H9 (cell line): Measurements from ENCODE around the gene RFFL. TPM values are rescaled to one million over a fixed set of nuclear protein-coding genes. Genes with fewer than 3 reads are reported as not detected.

Experiments
- DNase-seq: peaks from one replicate; pipeline ENCODE4 v3.0.0-alpha.2; 2017
- H2AFZ ChIP-seq: one replicate; pipeline ENCODE4 v1.6.1; 2013; ENCODE audit warnings: mild to moderate bottlenecking, low read length, control low read depth, moderate library complexity
- H2AK5ac ChIP-seq: 2 replicates; pipeline ENCODE4 v1.6.1; 2013; ENCODE audit warnings: low read length, control low read depth, mixed read lengths; ENCODE audit not compliant: insufficient read length
- H2BK120ac ChIP-seq: one replicate; pipeline ENCODE4 v1.6.1; 2013; ENCODE audit warnings: low read depth, mild to moderate bottlenecking, low read length, control low read depth, inconsistent platforms; ENCODE audit not compliant: poor library complexity, severe bottlenecking
- H2BK12ac ChIP-seq: 2 replicates; pipeline ENCODE4 v1.6.1; 2013; ENCODE audit warnings: low read length, control low read depth, mixed read lengths, low read depth; ENCODE audit not compliant: insufficient read length
- H2BK15ac ChIP-seq: 2 replicates; pipeline ENCODE4 v1.6.1; 2013; ENCODE audit warnings: low read depth, low read length, control low read depth
- H2BK20ac ChIP-seq: one replicate; pipeline ENCODE4 v1.6.1; 2013; ENCODE audit warnings: low read depth, mild to moderate bottlenecking, low read length, control low read depth, inconsistent platforms; ENCODE audit not compliant: poor library complexity, severe bottlenecking
- H2BK5ac ChIP-seq: 2 replicates; pipeline ENCODE4 v1.6.1; 2013; ENCODE audit warnings: low read length, control low read depth, mixed read lengths; ENCODE audit not compliant: insufficient read length
- H3K14ac ChIP-seq: 2 replicates; pipeline ENCODE4 v1.6.1; 2013; ENCODE audit warnings: low read length, control low read depth; ENCODE audit not compliant: insufficient read depth
- H3K18ac ChIP-seq: 2 replicates; pipeline ENCODE4 v1.6.1; 2013; ENCODE audit warnings: low read depth, mild to moderate bottlenecking, mixed read lengths, low read length, control low read depth; ENCODE audit not compliant: insufficient read length
- H3K23ac ChIP-seq: 2 replicates; pipeline ENCODE4 v1.6.1; 2013; ENCODE audit warnings: low read length, control low read depth, mixed read lengths, low read depth; ENCODE audit not compliant: insufficient read length
- H3K23me2 ChIP-seq: 2 replicates; pipeline ENCODE4 v1.6.1; 2013; ENCODE audit warnings: low read depth, mild to moderate bottlenecking, mixed read lengths, low read length, control low read depth; ENCODE audit not compliant: insufficient read length, poor library complexity, severe bottlenecking
- H3K27ac ChIP-seq: 2 replicates; pipeline ENCODE4 v1.5.1; 2013; ENCODE audit warnings: low read length, control low read depth, mixed read lengths, low read depth; ENCODE audit not compliant: insufficient read length
- H3K27me3 ChIP-seq: 2 replicates; pipeline ENCODE4 v1.6.1; 2013; ENCODE audit warnings: low read length, control low read depth, inconsistent platforms; ENCODE audit not compliant: insufficient read depth
- H3K4ac ChIP-seq: 2 replicates; pipeline ENCODE4 v1.6.1; 2013; ENCODE audit warnings: low read depth, mild to moderate bottlenecking, control low read depth, inconsistent platforms, low read length, moderate library complexity
- H3K4me1 ChIP-seq: 2 replicates; pipeline ENCODE4 v1.6.1; 2013; ENCODE audit warnings: low read length, control low read depth, inconsistent platforms; ENCODE audit not compliant: insufficient read depth
- H3K4me2 ChIP-seq: 2 replicates; pipeline ENCODE4 v1.6.1; 2013; ENCODE audit warnings: low read length, control low read depth, mixed read lengths; ENCODE audit not compliant: insufficient read length, insufficient read depth
- H3K56ac ChIP-seq: 2 replicates; pipeline ENCODE4 v1.6.1; 2013; ENCODE audit warnings: low read depth, mild to moderate bottlenecking, mixed read lengths, low read length, control low read depth; ENCODE audit not compliant: insufficient read length
- H3K79me1 ChIP-seq: 2 replicates; pipeline ENCODE4 v1.6.1; 2013; ENCODE audit warnings: low read depth, mild to moderate bottlenecking, moderate library complexity, low read length, control low read depth, inconsistent platforms; ENCODE audit not compliant: insufficient read depth, poor library complexity, severe bottlenecking
- H3K79me2 ChIP-seq: 2 replicates; pipeline ENCODE4 v1.6.1; 2013; ENCODE audit warnings: low read length, control low read depth, inconsistent platforms; ENCODE audit not compliant: insufficient read depth
- H3K9ac ChIP-seq: 2 replicates; pipeline ENCODE4 v1.6.1; 2013; ENCODE audit warnings: low read length, control low read depth, mixed read lengths; ENCODE audit not compliant: insufficient read length; ENCODE audit errors: extremely low read depth
- H3K9me3 ChIP-seq: one replicate; pipeline ENCODE4 v1.6.1; 2013; ENCODE audit warnings: low read depth, low read length, inconsistent platforms; ENCODE audit not compliant: control insufficient read depth
- H3T11ph ChIP-seq: one replicate; pipeline ENCODE4 v1.6.1; 2013; ENCODE audit warnings: mild to moderate bottlenecking, low read length, control low read depth, inconsistent platforms
- H4K20me1 ChIP-seq: one replicate; pipeline ENCODE4 v1.6.1; 2013; ENCODE audit not compliant: control insufficient read depth, insufficient read length, insufficient read depth
- H4K5ac ChIP-seq: 2 replicates; pipeline ENCODE4 v1.6.1; 2013; ENCODE audit warnings: low read depth, mild to moderate bottlenecking, mixed read lengths, low read length, control low read depth; ENCODE audit not compliant: insufficient read length
- H4K8ac ChIP-seq: replicated peaks from 2 replicates; pipeline ENCODE4 v1.6.1; 2013; ENCODE audit warnings: low read length, control low read depth, mixed read lengths, low read depth; ENCODE audit not compliant: insufficient read length
- H4K91ac ChIP-seq: 2 replicates; pipeline ENCODE4 v1.6.1; 2013; ENCODE audit warnings: low read depth, mild to moderate bottlenecking, moderate library complexity, mixed read lengths, low read length, control low read depth; ENCODE audit not compliant: insufficient read length
- H3K27ac Mint-ChIP-seq, 3 experiments: 2 replicates in 2 of 3; 3 replicates in 1 of 3; pipeline ENCODE4 v1.8.0; 2020 to 2021; ENCODE audit warnings: mixed read lengths in 3 of 3, mild to moderate bottlenecking in 1 of 3, moderate library complexity in 1 of 3
- H3K27me3 Mint-ChIP-seq: 2 replicates; pipeline ENCODE4 v1.8.0; 2021; ENCODE audit warnings: low read depth, mild to moderate bottlenecking, moderate library complexity, mixed read lengths
- H3K36me3 Mint-ChIP-seq, 3 experiments: 2 replicates in 2 of 3; 3 replicates in 1 of 3; pipeline ENCODE4 v1.8.0; 2020 to 2021; ENCODE audit warnings: low read depth in 3 of 3, mixed read lengths in 3 of 3; ENCODE audit not compliant: insufficient read depth in 1 of 3
- H3K4me1 Mint-ChIP-seq, 2 experiments: 2 replicates each; pipeline ENCODE4 v1.8.0; 2020; ENCODE audit warnings: mixed read lengths in 2 of 2
- H3K4me3 Mint-ChIP-seq, 2 experiments: 2 replicates in 1 of 2; 3 replicates in 1 of 2; pipeline ENCODE4 v1.8.0; 2020 to 2021; ENCODE audit warnings: mild to moderate bottlenecking in 2 of 2, mixed read lengths in 2 of 2, moderate library complexity in 1 of 2
- H3K9me3 Mint-ChIP-seq, 2 experiments: 2 replicates in 1 of 2; 3 replicates in 1 of 2; pipeline ENCODE4 v1.8.0; 2020; ENCODE audit warnings: mild to moderate bottlenecking in 2 of 2, mixed read lengths in 2 of 2, moderate library complexity in 1 of 2
- WGBS: extraction: QIAGEN DNeasy Blood & Tissue Kit; methylation state at CpG from one replicate; pipeline ENCODE4 v1.1.7; 2013; ENCODE audit warnings: missing lambda C conversion rate, low lambda C conversion rate, mixed read lengths; ENCODE audit not compliant: insufficient read length; ENCODE audit errors: extremely low coverage; 5-methylcytosine and 5-hydroxymethylcytosine counted together
- total RNA-seq: library from RNA; stranded (reverse); gene quantifications from 2 replicates; pipeline ENCODE4 v1.2.1, GENCODE V29; 2021
- TF ChIP-seq, protein P1 (sequence below): fragments of 200-600 bp; sonication (generic); conservative IDR thresholded peaks from 3 replicates; pipeline ENCODE4 v1.8.0; 2021; ENCODE audit warnings: antibody characterized with exemption, mild to moderate bottlenecking

RFFL gene
- total RNA-seq, 1 experiment from 2014 or later: 21.1 TPM

GRCh38 chr17:35041390-35041789 lies 22.1 kb downstream of the RFFL start:
- Mint-ChIP-seq H3K27ac (peak overlapping the region in 1 of 3 experiments; percentile 53; a peak in 2 of 7 replicates), H3K27me3 (no peaks in the 10 kb centered on the region), H3K4me3 (no peak overlapping the region), H3K9me3 (no peaks in the 10 kb centered on the region), H3K4me1 (no peaks in the 10 kb centered on the region; a peak in 1 of 4 replicates), H3K36me3 (no peaks in the 10 kb centered on the region; a peak in 1 of 7 replicates)
- no peaks in the 10 kb centered on the region for H3K23me2 ChIP-seq
- no peak overlapping the region for H3K4ac ChIP-seq
- H3K56ac ChIP-seq: no peak overlapping the region
- H3K23ac ChIP-seq: no peak overlapping the region
- no peak overlapping the region for H3K4me2 ChIP-seq
- no peaks in the 10 kb centered on the region for H3K27me3 ChIP-seq
- no peak overlapping the region for H2BK5ac ChIP-seq
- no peak overlapping the region for H2BK20ac ChIP-seq
- no peak overlapping the region for H3K9ac ChIP-seq
- no peak overlapping the region for H4K91ac ChIP-seq
- no peak overlapping the region for H4K5ac ChIP-seq
- H3K79me2 ChIP-seq: no peaks in the 10 kb centered on the region
- H3K18ac ChIP-seq: no peak overlapping the region
- WGBS: no CpG with 5 or more reads among the region's 7 CpGs
- no peaks in the 10 kb centered on the region for H4K20me1 ChIP-seq
- H2AK5ac ChIP-seq: no peak overlapping the region
- H3K27ac ChIP-seq: no peak overlapping the region
- no peak overlapping the region for H4K8ac ChIP-seq
- no peaks in the 10 kb centered on the region for H3K79me1 ChIP-seq
- H3K14ac ChIP-seq: no peak overlapping the region
- no peak overlapping the region for H2BK15ac ChIP-seq
- H2AFZ ChIP-seq: no peak overlapping the region
- H3K9me3 ChIP-seq: no peaks in the 10 kb centered on the region
- TF ChIP-seq, protein P1, sequence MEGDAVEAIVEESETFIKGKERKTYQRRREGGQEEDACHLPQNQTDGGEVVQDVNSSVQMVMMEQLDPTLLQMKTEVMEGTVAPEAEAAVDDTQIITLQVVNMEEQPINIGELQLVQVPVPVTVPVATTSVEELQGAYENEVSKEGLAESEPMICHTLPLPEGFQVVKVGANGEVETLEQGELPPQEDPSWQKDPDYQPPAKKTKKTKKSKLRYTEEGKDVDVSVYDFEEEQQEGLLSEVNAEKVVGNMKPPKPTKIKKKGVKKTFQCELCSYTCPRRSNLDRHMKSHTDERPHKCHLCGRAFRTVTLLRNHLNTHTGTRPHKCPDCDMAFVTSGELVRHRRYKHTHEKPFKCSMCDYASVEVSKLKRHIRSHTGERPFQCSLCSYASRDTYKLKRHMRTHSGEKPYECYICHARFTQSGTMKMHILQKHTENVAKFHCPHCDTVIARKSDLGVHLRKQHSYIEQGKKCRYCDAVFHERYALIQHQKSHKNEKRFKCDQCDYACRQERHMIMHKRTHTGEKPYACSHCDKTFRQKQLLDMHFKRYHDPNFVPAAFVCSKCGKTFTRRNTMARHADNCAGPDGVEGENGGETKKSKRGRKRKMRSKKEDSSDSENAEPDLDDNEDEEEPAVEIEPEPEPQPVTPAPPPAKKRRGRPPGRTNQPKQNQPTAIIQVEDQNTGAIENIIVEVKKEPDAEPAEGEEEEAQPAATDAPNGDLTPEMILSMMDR: no peak
- H3T11ph ChIP-seq: no peak overlapping the region
- H2BK120ac ChIP-seq: no peak overlapping the region
- DNase-seq: no peak
- no peak overlapping the region for H2BK12ac ChIP-seq
- no peaks in the 10 kb centered on the region for H3K4me1 ChIP-seq
